Loucy (cell line): Measurements from ENCODE around the gene AKTIP.

Experiments used
- H2AFZ ChIP-seq: fragments of 200-600 bp; sonication (generic); 2 replicates; pipeline ENCODE4 v1.6.0; 2016; ENCODE audit warnings: antibody characterized with exemption, mild to moderate bottlenecking, low read length, moderate library complexity
- H3F3A ChIP-seq: fragments of 200-600 bp; 2 replicates; pipeline ENCODE4 v1.6.0; 2016; ENCODE audit warnings: antibody characterized with exemption, low read depth, mild to moderate bottlenecking
- H3K27me3 ChIP-seq: fragments of 200-600 bp; sonication (generic); 2 replicates; pipeline ENCODE4 v1.6.1; 2014; ENCODE audit warnings: low read length, mild to moderate bottlenecking; ENCODE audit not compliant: insufficient read depth, poor library complexity, severe bottlenecking
- H3K36me3 ChIP-seq: fragments of 200-600 bp; sonication (generic); 2 replicates; pipeline ENCODE4 v1.6.1; 2016; ENCODE audit warnings: low read length; ENCODE audit not compliant: insufficient read depth
- H3K4me1 ChIP-seq: fragments of 200-600 bp; sonication (generic); 2 replicates; pipeline ENCODE4 v1.5.1; 2014; ENCODE audit warnings: low read length, mild to moderate bottlenecking; ENCODE audit not compliant: insufficient read depth, poor library complexity, severe bottlenecking
- H3K4me2 ChIP-seq: fragments of 200-600 bp; sonication (generic); 2 replicates; pipeline ENCODE4 v1.6.0; 2014; ENCODE audit warnings: antibody characterized with exemption, low read length, low read depth, mild to moderate bottlenecking; ENCODE audit not compliant: poor library complexity, severe bottlenecking
- H3K4me3 ChIP-seq: fragments of 200-600 bp; sonication (generic); 2 replicates; pipeline ENCODE4 v1.5.1; 2014; ENCODE audit warnings: low read length, mild to moderate bottlenecking, mixed read lengths; ENCODE audit not compliant: poor library complexity, severe bottlenecking
- H3K79me2 ChIP-seq: fragments of 200-600 bp; sonication (generic); 2 replicates; pipeline ENCODE4 v1.6.1; 2014; ENCODE audit warnings: low read length; ENCODE audit not compliant: insufficient read depth
- H3K9ac ChIP-seq: fragments of 200-600 bp; sonication (generic); 2 replicates; pipeline ENCODE4 v1.6.0; 2014; ENCODE audit warnings: mild to moderate bottlenecking, low read depth, low read length, moderate library complexity; ENCODE audit not compliant: poor library complexity, severe bottlenecking
- H3K9me2 ChIP-seq: fragments of 200-600 bp; sonication (generic); replicated peaks from 2 replicates; pipeline ENCODE4 v1.6.1; 2016; ENCODE audit warnings: low read depth, low read length, mixed read lengths
- H3K9me3 ChIP-seq: fragments of 200-600 bp; sonication (generic); 2 replicates; pipeline ENCODE4 v1.6.1; 2014; ENCODE audit warnings: mild to moderate bottlenecking, antibody characterized with exemption, low read length, low read depth; ENCODE audit not compliant: insufficient read depth
- H4K20me1 ChIP-seq: fragments of 200-600 bp; sonication (generic); 2 replicates; pipeline ENCODE4 v1.6.0; 2014; ENCODE audit warnings: antibody characterized with exemption, low read length, mild to moderate bottlenecking; ENCODE audit not compliant: insufficient read depth, poor library complexity, severe bottlenecking
- EZH2phosphoT487 ChIP-seq: fragments of 200-600 bp; IDR thresholded peaks from 2 replicates; pipeline ENCODE4 v1.6.1; 2018; ENCODE audit warnings: antibody characterized with exemption, mild to moderate bottlenecking, moderate library complexity, borderline replicate concordance
- TF ChIP-seq, protein P1 (sequence below): fragments of 200-600 bp; sonication (generic); conservative IDR thresholded peaks from 2 replicates; pipeline ENCODE4 v1.5.1; 2014; ENCODE audit warnings: mild to moderate bottlenecking, antibody characterized with exemption, low read length

The AKTIP gene

DNA sequence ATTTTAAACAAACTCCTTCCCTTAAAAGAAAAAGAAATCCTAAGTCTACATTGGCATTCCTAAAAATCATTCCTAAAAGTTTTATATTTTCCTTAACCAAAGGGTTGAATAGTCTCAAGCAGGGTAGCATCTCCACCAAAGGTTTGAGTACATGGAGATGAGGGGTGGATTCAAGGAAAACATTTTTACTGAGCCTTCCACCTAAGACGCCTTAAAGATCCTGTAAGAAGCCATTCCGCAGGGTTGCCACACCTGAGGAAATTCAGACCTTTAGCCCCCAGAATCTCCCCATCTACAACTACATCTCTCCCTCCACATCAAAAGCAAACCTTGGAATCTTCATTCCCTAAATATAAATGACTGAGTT, 7.7 kb upstream of the AKTIP start:
- Histone ChIP-seq H3K9ac (no peak overlapping the region), H3K4me1 (no peaks in the 10 kb centered on the region), H3F3A (no peaks in the 10 kb centered on the region)

DNA sequence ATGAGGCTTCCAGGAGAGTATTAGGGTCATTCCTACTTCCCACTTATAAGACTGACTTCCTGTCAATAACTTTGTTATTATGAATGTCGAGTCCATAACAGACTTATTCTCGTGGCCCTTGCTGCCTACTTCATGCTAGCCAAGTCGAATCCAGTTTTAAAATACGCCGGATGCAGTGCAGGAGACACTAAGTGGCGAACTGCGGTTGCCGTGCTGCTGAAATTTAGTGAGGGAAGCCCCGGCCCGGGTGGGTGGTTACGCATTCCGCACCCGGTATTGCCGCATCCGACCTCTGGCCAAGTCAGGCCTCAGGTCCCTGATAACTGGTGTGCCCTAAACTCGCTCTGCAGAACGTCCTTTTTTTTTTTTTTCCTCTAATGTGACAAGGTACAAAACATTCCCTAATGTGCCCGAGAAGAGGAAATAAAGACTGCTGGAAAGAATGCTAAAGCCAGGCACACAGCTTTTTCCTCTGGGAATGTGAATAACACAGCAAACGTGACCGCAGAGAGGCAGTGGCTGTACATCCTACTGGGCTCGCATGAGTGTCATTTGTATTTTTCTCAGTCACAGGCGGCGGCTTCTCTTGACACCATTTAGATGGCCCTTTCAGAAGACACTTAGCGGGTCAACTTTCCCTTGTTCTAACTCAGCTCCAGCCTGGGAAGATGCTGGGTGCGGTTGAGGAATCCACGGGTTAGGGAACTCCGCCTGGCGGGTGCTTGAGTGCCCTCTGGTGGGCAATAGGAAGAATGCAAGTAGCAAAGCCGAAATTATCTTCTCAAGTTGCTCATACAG, 7.1 kb upstream of the AKTIP start:
- Histone ChIP-seq H3K79me2 (no peaks in the 10 kb centered on the region), H3K27me3 (peaks cover 3% of the 10 kb centered on the region), H3K4me1 (no peaks in the 10 kb centered on the region), H3K4me3 (no peak overlapping the region), H3K4me2 (no peak overlapping the region), H3K9ac (no peak overlapping the region), H3F3A (no peaks in the 10 kb centered on the region), H3K36me3 (no peaks in the 10 kb centered on the region), H3K9me2 (no peaks in the 10 kb centered on the region), H3K9me3 (no peaks in the 10 kb centered on the region; the same call in 1 of the 2 replicates), H2AFZ (no peak overlapping the region), H4K20me1 (no peaks in the 10 kb centered on the region)
- no peak for TF ChIP-seq EZH2phosphoT487
- TF ChIP-seq, protein P1, sequence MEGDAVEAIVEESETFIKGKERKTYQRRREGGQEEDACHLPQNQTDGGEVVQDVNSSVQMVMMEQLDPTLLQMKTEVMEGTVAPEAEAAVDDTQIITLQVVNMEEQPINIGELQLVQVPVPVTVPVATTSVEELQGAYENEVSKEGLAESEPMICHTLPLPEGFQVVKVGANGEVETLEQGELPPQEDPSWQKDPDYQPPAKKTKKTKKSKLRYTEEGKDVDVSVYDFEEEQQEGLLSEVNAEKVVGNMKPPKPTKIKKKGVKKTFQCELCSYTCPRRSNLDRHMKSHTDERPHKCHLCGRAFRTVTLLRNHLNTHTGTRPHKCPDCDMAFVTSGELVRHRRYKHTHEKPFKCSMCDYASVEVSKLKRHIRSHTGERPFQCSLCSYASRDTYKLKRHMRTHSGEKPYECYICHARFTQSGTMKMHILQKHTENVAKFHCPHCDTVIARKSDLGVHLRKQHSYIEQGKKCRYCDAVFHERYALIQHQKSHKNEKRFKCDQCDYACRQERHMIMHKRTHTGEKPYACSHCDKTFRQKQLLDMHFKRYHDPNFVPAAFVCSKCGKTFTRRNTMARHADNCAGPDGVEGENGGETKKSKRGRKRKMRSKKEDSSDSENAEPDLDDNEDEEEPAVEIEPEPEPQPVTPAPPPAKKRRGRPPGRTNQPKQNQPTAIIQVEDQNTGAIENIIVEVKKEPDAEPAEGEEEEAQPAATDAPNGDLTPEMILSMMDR: peak; percentile 95

More for the DNA sequence above, 7.7 kb upstream of the AKTIP start:
- no peaks in the 10 kb centered on the region for H3K79me2 ChIP-seq
- H3K27me3 ChIP-seq: peaks cover 9% of the 10 kb centered on the region
- no peaks in the 10 kb centered on the region for H3K36me3 ChIP-seq
- no peaks in the 10 kb centered on the region for H4K20me1 ChIP-seq
- no peak for TF ChIP-seq EZH2phosphoT487
- TF ChIP-seq, protein P1: no peak
- no peak overlapping the region for H3K4me2 ChIP-seq
- H3K9me3 ChIP-seq: no peaks in the 10 kb centered on the region; the same call in 1 of the 2 replicates
- no peak overlapping the region for H2AFZ ChIP-seq
- no peak overlapping the region for H3K4me3 ChIP-seq
- no peaks in the 10 kb centered on the region for H3K9me2 ChIP-seq

DNA sequence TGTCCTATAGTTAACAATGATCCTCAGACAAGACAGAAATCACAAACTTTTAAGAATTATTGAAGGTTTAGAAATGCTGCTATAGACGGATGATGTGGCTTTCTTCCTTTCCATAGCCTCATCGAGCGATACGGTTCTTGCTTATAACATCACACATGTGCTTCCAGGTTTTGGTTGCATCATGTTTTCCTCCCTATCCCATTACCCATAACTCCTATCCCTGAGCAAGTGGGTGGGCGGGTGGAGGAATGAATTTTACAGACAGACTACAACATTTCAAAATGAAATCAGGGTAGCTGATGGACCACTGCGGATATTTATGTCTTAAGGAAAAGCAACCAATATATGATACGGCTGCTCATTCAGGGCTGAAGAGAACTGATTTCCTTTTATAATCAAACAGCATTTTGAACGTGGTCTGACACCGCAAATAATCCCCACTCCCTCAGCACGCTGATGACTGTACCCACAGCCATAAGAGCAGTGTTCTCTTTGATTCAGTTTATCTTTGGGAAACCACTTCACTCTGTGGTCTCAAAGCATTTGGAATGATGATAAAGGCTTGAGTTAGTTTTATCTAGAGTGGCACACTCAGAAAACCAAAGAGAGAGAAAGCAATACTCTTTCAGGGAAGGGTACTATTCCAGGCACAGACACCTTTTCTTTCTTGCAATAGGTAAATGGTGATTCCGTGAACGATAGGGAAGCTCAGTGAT, 4.6 kb upstream of the AKTIP start:
- Histone ChIP-seq H3K4me3 (no peak overlapping the region), H3K9me3 (no peaks in the 10 kb centered on the region), H3K36me3 (no peaks in the 10 kb centered on the region), H3K4me1 (peaks cover 9% of the 10 kb centered on the region), H3K27me3 (no peaks in the 10 kb centered on the region), H3K4me2 (no peak overlapping the region), H4K20me1 (no peaks in the 10 kb centered on the region), H3K9me2 (no peaks in the 10 kb centered on the region), H2AFZ (no peak overlapping the region), H3K79me2 (no peaks in the 10 kb centered on the region), H3K9ac (no peak overlapping the region), H3F3A (no peaks in the 10 kb centered on the region)
- TF ChIP-seq, protein P1: no peak
- TF ChIP-seq EZH2phosphoT487: no peak
